ENCODE measurements around the gene PRMT3. TPM values are rescaled to one million over a fixed set of nuclear protein-coding genes. Genes with fewer than 3 reads are reported as not detected.
"Not testable (repeated sequence)": the region's sequence is repeated elsewhere in the genome, so short reads cannot be mapped to it uniquely, and the experiment has no call there.

The PRMT3 gene
- total RNA-seq, 2 experiments from 2014 or later, result 11.2 to 11.8 TPM

DNA sequence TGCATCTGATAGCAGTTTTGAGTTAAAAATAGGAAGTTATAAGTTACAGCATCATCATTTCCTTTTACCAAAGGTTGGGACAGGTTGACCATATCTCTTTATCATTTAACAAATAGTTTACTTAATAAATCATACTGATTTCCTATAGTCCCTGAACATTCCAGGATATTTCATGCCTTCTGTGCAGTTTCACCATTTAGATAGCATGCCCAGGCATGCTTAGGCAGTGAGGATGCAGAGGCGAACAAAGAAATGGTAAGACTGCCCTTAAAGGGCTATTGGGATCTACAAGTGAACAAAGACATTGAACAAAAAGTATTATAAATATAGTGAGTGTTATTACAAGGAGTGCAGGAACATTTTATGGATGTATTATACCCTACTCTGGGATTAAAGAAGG lies 96.4 kb downstream of the PRMT3 start:
- intact Hi-C loops (cut with DNase I, micrococcal nuclease), result no loop called here

DNA sequence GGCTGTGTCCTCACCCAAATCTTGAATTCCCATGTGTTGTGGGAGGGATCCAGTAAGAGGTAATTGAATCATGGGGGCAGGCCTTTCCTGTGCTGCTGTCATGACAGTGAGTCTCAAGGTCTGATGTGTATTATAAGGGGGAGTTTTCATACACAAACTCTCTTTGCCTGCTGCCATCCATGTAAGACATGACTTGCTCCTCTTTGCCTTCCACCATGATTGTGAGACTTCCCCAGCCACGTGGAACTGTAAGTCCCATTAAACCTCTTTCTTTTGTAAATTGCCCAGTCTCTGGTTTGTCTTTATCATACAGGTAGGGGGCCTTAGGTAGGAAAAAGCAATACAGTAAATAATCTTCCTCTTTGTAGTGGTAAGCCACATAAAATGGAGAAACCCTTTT lies 96.9 kb downstream of the PRMT3 start:
- CTCF ChIA-PET, result not testable (repeated sequence)

More for the DNA sequence above, 96.4 kb downstream of the PRMT3 start:
- DNase-seq, result no peak
- peaks cover 2% of the 10 kb centered on the region for H3K9me3 Mint-ChIP-seq
- H3K4me3 Mint-ChIP-seq, result no peak overlapping the region
- ChIA-PET CTCF (no interaction called here), POLR2A (no interaction called here)
- H3K4me1 Mint-ChIP-seq (ENCODE audit: low read depth), result no peaks in the 10 kb centered on the region
- TF ChIP-seq, protein P1, sequence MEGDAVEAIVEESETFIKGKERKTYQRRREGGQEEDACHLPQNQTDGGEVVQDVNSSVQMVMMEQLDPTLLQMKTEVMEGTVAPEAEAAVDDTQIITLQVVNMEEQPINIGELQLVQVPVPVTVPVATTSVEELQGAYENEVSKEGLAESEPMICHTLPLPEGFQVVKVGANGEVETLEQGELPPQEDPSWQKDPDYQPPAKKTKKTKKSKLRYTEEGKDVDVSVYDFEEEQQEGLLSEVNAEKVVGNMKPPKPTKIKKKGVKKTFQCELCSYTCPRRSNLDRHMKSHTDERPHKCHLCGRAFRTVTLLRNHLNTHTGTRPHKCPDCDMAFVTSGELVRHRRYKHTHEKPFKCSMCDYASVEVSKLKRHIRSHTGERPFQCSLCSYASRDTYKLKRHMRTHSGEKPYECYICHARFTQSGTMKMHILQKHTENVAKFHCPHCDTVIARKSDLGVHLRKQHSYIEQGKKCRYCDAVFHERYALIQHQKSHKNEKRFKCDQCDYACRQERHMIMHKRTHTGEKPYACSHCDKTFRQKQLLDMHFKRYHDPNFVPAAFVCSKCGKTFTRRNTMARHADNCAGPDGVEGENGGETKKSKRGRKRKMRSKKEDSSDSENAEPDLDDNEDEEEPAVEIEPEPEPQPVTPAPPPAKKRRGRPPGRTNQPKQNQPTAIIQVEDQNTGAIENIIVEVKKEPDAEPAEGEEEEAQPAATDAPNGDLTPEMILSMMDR (IDR thresholded peaks at IDR 0.05), result no peak
- Histone ChIP-seq H3K36me3 (ENCODE audit: insufficient read depth, low read length) (peaks cover 5% of the 10 kb centered on the region), H3K4me3 (ENCODE audit: low read length) (no peak overlapping the region), H3K9me3 (ENCODE audit: control insufficient read depth in 1 of 2, insufficient read depth in 1 of 2, low read length in 2 of 2) (no peaks in the 10 kb centered on the region), H3K4me1 (ENCODE audit: insufficient read depth, low read length) (no peaks in the 10 kb centered on the region), H3K27me3 (ENCODE audit: control insufficient read depth in 1 of 2, insufficient read depth in 2 of 2, low read length in 2 of 2) (no peaks in the 10 kb centered on the region), H3K27ac (ENCODE audit: low read depth in 1 of 2, low read length in 2 of 2) (no peak overlapping the region)
- no peak for ATAC-seq (ENCODE audit: poor library complexity)
- H3K27ac Mint-ChIP-seq, result no peak overlapping the region
- no peaks in the 10 kb centered on the region for H3K27me3 Mint-ChIP-seq
- H3K36me3 Mint-ChIP-seq (ENCODE audit: low read depth), result peaks cover 71% of the 10 kb centered on the region

DNA sequence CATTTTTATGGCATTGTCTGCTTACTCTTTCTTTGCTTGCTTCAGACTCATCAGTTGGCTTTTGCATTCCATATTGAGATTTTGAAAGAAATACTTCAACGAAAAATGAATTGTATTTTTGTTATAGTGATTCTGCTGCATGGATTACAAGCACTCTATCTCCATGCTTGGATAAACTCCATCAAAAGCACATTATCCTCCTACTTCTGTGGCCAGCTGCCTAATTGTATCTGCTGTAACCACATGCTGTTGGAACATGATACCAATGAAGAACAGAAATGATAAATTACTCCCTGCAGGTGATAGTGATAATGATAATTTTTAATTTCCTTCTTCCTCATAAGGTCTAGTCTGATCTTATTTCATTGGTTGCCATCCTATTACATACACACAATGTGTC lies 100.8 kb downstream of the PRMT3 start:
- peaks cover 72% of the 10 kb centered on the region for H3K36me3 Mint-ChIP-seq (ENCODE audit: low read depth)
- TF ChIP-seq, protein P1 (IDR thresholded peaks at IDR 0.05), result no peak
- DNase-seq, result no peak

More for the DNA sequence above, 96.9 kb downstream of the PRMT3 start:
- H3K27ac Mint-ChIP-seq; H3K9me3 Mint-ChIP-seq; H3K36me3 ChIP-seq (ENCODE audit: insufficient read depth, low read length); H3K27me3 Mint-ChIP-seq; intact Hi-C loops (cut with DNase I, micrococcal nuclease); H3K9me3 ChIP-seq (ENCODE audit: control insufficient read depth in 1 of 2, insufficient read depth in 1 of 2, low read length in 2 of 2); POLR2A ChIA-PET; H3K4me3 ChIP-seq (ENCODE audit: low read length); H3K4me1 Mint-ChIP-seq (ENCODE audit: low read depth); H3K4me3 Mint-ChIP-seq; H3K27ac ChIP-seq (ENCODE audit: low read depth in 1 of 2, low read length in 2 of 2); H3K4me1 ChIP-seq (ENCODE audit: insufficient read depth, low read length); DNase-seq; ATAC-seq (ENCODE audit: poor library complexity); H3K27me3 ChIP-seq (ENCODE audit: control insufficient read depth in 1 of 2, insufficient read depth in 2 of 2, low read length in 2 of 2): not testable (repeated sequence)
- peaks cover 74% of the 10 kb centered on the region for H3K36me3 Mint-ChIP-seq (ENCODE audit: low read depth)

DNA sequence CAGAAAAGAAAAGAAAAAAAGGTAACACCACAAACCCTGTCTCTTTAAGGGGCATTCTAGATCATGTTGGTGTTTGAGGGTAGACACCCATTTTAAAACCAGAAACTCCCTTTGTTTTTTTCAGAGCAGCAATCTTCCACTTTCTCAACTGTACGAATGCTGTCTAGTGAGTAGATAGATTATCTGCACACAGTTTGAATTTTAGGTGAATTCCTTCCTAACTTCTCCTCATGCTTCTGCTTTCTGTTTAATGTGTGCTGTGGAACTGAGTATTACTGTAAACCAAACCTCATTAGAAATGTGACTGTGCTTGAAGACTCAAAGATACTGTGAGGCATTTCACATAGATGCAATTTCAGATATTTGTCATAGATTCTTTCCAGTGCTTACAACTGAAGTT lies 102.4 kb downstream of the PRMT3 start:
- H3K4me1 ChIP-seq (ENCODE audit: insufficient read depth, low read length), result no peaks in the 10 kb centered on the region
- Mint-ChIP-seq H3K4me1 (ENCODE audit: low read depth) (no peaks in the 10 kb centered on the region), H3K27me3 (no peaks in the 10 kb centered on the region), H3K4me3 (no peak overlapping the region), H3K9me3 (no peaks in the 10 kb centered on the region), H3K36me3 (ENCODE audit: low read depth) (peaks cover 63% of the 10 kb centered on the region), H3K27ac (no peak overlapping the region)
- DNase-seq (no peak), ATAC-seq (ENCODE audit: poor library complexity) (no peak)
- peaks cover 9% of the 10 kb centered on the region for H3K36me3 ChIP-seq (ENCODE audit: insufficient read depth, low read length)
- no peak overlapping the region for H3K4me3 ChIP-seq (ENCODE audit: low read length)
- ChIA-PET CTCF (interaction anchor here (1.0 kb wide), 1 partner anchor 10 kb away, joined by 3 read pairs; no protein-coding TSS in a partner anchor), POLR2A (no interaction called here)
- TF ChIP-seq, protein P1 (IDR thresholded peaks at IDR 0.05), result no peak
- H3K27me3 ChIP-seq (ENCODE audit: control insufficient read depth in 1 of 2, insufficient read depth in 2 of 2, low read length in 2 of 2), result no peaks in the 10 kb centered on the region
- H3K27ac ChIP-seq (ENCODE audit: low read depth in 1 of 2, low read length in 2 of 2), result no peak overlapping the region
- no peaks in the 10 kb centered on the region for H3K9me3 ChIP-seq (ENCODE audit: control insufficient read depth in 1 of 2, insufficient read depth in 1 of 2, low read length in 2 of 2)
- intact Hi-C loops (cut with DNase I, micrococcal nuclease), result no loop called here

More for the DNA sequence above, 100.8 kb downstream of the PRMT3 start:
- no peak overlapping the region for H3K4me3 Mint-ChIP-seq
- Histone ChIP-seq H3K27me3 (ENCODE audit: control insufficient read depth in 1 of 2, insufficient read depth in 2 of 2, low read length in 2 of 2) (no peaks in the 10 kb centered on the region), H3K27ac (ENCODE audit: low read depth in 1 of 2, low read length in 2 of 2) (no peak overlapping the region), H3K36me3 (ENCODE audit: insufficient read depth, low read length) (peaks cover 7% of the 10 kb centered on the region), H3K9me3 (ENCODE audit: control insufficient read depth in 1 of 2, insufficient read depth in 1 of 2, low read length in 2 of 2) (no peaks in the 10 kb centered on the region), H3K4me3 (ENCODE audit: low read length) (no peak overlapping the region), H3K4me1 (ENCODE audit: insufficient read depth, low read length) (no peaks in the 10 kb centered on the region)
- POLR2A ChIA-PET, result interaction anchor here (1.6 kb wide), 1 partner anchor 11 kb away, joined by 3 read pairs; no protein-coding TSS in a partner anchor
- no peaks in the 10 kb centered on the region for H3K27me3 Mint-ChIP-seq
- no peaks in the 10 kb centered on the region for H3K4me1 Mint-ChIP-seq (ENCODE audit: low read depth)
- no peak for ATAC-seq (ENCODE audit: poor library complexity)
- no peaks in the 10 kb centered on the region for H3K9me3 Mint-ChIP-seq
- intact Hi-C loops (cut with DNase I, micrococcal nuclease), result no loop called here
- CTCF ChIA-PET, result no interaction called here
- H3K27ac Mint-ChIP-seq, result no peak overlapping the region

Measured in CD4-positive, alpha-beta T cell (primary cell).